Loucy (cell line): ENCODE measurements around the gene LRRC61.

Experiments used
- H2AFZ ChIP-seq: fragments of 200-600 bp; sonication (generic); 2 replicates; pipeline ENCODE4 v1.6.0; 2016; ENCODE audit warnings: antibody characterized with exemption, mild to moderate bottlenecking, low read length, moderate library complexity
- H3F3A ChIP-seq: fragments of 200-600 bp; 2 replicates; pipeline ENCODE4 v1.6.0; 2016; ENCODE audit warnings: antibody characterized with exemption, low read depth, mild to moderate bottlenecking
- H3K27me3 ChIP-seq: fragments of 200-600 bp; sonication (generic); 2 replicates; pipeline ENCODE4 v1.6.1; 2014; ENCODE audit warnings: low read length, mild to moderate bottlenecking; ENCODE audit not compliant: insufficient read depth, poor library complexity, severe bottlenecking
- H3K36me3 ChIP-seq: fragments of 200-600 bp; sonication (generic); 2 replicates; pipeline ENCODE4 v1.6.1; 2016; ENCODE audit warnings: low read length; ENCODE audit not compliant: insufficient read depth
- H3K4me1 ChIP-seq: fragments of 200-600 bp; sonication (generic); 2 replicates; pipeline ENCODE4 v1.5.1; 2014; ENCODE audit warnings: low read length, mild to moderate bottlenecking; ENCODE audit not compliant: insufficient read depth, poor library complexity, severe bottlenecking
- H3K4me2 ChIP-seq: fragments of 200-600 bp; sonication (generic); 2 replicates; pipeline ENCODE4 v1.6.0; 2014; ENCODE audit warnings: antibody characterized with exemption, low read length, low read depth, mild to moderate bottlenecking; ENCODE audit not compliant: poor library complexity, severe bottlenecking
- H3K4me3 ChIP-seq: fragments of 200-600 bp; sonication (generic); 2 replicates; pipeline ENCODE4 v1.5.1; 2014; ENCODE audit warnings: low read length, mild to moderate bottlenecking, mixed read lengths; ENCODE audit not compliant: poor library complexity, severe bottlenecking
- H3K79me2 ChIP-seq: fragments of 200-600 bp; sonication (generic); 2 replicates; pipeline ENCODE4 v1.6.1; 2014; ENCODE audit warnings: low read length; ENCODE audit not compliant: insufficient read depth
- H3K9ac ChIP-seq: fragments of 200-600 bp; sonication (generic); 2 replicates; pipeline ENCODE4 v1.6.0; 2014; ENCODE audit warnings: mild to moderate bottlenecking, low read depth, low read length, moderate library complexity; ENCODE audit not compliant: poor library complexity, severe bottlenecking
- H3K9me2 ChIP-seq: fragments of 200-600 bp; sonication (generic); replicated peaks from 2 replicates; pipeline ENCODE4 v1.6.1; 2016; ENCODE audit warnings: low read depth, low read length, mixed read lengths
- H3K9me3 ChIP-seq: fragments of 200-600 bp; sonication (generic); 2 replicates; pipeline ENCODE4 v1.6.1; 2014; ENCODE audit warnings: mild to moderate bottlenecking, antibody characterized with exemption, low read length, low read depth; ENCODE audit not compliant: insufficient read depth
- H4K20me1 ChIP-seq: fragments of 200-600 bp; sonication (generic); 2 replicates; pipeline ENCODE4 v1.6.0; 2014; ENCODE audit warnings: antibody characterized with exemption, low read length, mild to moderate bottlenecking; ENCODE audit not compliant: insufficient read depth, poor library complexity, severe bottlenecking
- EZH2phosphoT487 ChIP-seq: fragments of 200-600 bp; IDR thresholded peaks from 2 replicates; pipeline ENCODE4 v1.6.1; 2018; ENCODE audit warnings: antibody characterized with exemption, mild to moderate bottlenecking, moderate library complexity, borderline replicate concordance
- TF ChIP-seq, protein P1 (sequence below): fragments of 200-600 bp; sonication (generic); conservative IDR thresholded peaks from 2 replicates; pipeline ENCODE4 v1.5.1; 2014; ENCODE audit warnings: mild to moderate bottlenecking, antibody characterized with exemption, low read length

The LRRC61 gene

DNA sequence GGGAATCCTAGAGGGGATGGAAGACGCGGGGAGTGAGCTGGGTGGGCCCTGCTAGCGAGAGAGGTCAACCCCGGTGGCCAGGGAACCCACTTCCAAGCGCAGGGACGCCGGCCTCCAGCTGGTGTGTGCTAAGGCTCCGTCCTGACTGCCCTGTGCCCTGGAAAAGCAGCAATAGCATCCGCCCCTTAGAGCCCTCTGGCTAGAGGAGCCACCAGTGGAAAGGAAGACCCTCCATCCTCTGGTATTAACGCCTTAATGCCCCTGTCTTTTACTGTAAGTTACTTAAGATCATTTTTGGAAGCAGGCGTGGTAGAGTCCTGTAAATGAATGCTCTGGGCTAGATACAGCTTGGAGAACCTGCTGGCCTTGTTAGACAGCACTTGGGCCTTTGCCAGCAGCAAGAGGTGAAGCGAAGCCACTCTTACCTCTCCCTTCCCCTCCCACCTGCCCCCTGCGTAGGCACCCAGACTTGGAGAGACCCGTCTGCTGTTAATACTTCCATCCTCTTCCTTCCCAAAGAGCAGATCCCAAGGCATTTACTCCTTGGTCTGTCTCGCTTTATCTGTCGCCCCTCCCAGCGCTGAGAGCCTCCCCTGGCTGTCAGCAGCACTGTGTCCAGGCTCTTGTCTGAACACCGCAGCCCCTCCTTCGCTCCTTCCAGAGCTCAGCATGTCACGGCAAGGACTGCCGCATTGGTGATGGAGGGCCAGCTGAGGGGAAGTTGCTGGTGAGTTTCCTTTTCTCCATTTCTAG is 50.1 kb downstream of the LRRC61 start:
- H3F3A ChIP-seq = peaks cover 5% of the 10 kb centered on the region; the same call in 1 of the 2 replicates
- no peaks in the 10 kb centered on the region for H3K9me3 ChIP-seq
- H3K9ac ChIP-seq = peak overlapping the region; percentile 33
- H3K9me2 ChIP-seq = no peaks in the 10 kb centered on the region
- H3K27me3 ChIP-seq = peaks cover 6% of the 10 kb centered on the region
- H3K4me2 ChIP-seq = peak overlapping the region; percentile 57
- H3K36me3 ChIP-seq = peaks cover 19% of the 10 kb centered on the region; the same call in 1 of the 2 replicates
- H3K4me3 ChIP-seq = peak overlapping the region; percentile 17
- peaks cover 41% of the 10 kb centered on the region for H3K4me1 ChIP-seq
- H3K79me2 ChIP-seq = peaks cover 71% of the 10 kb centered on the region
- H4K20me1 ChIP-seq = peaks cover 54% of the 10 kb centered on the region
- no peak for TF ChIP-seq EZH2phosphoT487
- TF ChIP-seq, protein P1, sequence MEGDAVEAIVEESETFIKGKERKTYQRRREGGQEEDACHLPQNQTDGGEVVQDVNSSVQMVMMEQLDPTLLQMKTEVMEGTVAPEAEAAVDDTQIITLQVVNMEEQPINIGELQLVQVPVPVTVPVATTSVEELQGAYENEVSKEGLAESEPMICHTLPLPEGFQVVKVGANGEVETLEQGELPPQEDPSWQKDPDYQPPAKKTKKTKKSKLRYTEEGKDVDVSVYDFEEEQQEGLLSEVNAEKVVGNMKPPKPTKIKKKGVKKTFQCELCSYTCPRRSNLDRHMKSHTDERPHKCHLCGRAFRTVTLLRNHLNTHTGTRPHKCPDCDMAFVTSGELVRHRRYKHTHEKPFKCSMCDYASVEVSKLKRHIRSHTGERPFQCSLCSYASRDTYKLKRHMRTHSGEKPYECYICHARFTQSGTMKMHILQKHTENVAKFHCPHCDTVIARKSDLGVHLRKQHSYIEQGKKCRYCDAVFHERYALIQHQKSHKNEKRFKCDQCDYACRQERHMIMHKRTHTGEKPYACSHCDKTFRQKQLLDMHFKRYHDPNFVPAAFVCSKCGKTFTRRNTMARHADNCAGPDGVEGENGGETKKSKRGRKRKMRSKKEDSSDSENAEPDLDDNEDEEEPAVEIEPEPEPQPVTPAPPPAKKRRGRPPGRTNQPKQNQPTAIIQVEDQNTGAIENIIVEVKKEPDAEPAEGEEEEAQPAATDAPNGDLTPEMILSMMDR = no peak
- H2AFZ ChIP-seq = no peak overlapping the region

DNA sequence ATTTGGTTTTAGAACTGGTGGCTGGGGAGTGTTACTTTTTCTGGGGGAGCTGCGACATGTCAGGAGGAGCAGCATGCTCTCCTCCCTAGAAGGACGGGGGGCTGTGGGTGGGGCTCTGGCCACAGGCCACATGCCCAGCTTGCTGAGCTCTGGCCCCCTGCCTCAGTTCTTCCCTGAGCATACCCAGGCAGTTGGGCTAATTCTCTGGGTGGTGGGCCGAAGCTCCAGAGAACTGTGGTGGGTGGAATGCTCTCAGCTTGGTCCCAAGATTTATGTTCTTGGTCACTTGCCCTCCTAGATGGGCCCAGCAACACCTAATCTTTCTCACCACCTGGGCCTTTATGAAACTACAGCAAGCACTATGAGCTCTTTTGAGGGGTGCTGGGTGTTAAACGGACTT is 50.9 kb downstream of the LRRC61 start:
- Histone ChIP-seq H3K79me2 (peaks cover 63% of the 10 kb centered on the region), H3K27me3 (peaks cover 3% of the 10 kb centered on the region), H3K9ac (peak overlapping the region; percentile 19), H2AFZ (no peak overlapping the region), H3K4me3 (peak overlapping the region; percentile 11), H4K20me1 (peaks cover 52% of the 10 kb centered on the region), H3K36me3 (peaks cover 19% of the 10 kb centered on the region; the same call in 1 of the 2 replicates), H3K4me2 (peak overlapping the region; percentile 57), H3F3A (peaks cover 5% of the 10 kb centered on the region; the same call in 1 of the 2 replicates), H3K4me1 (peaks cover 45% of the 10 kb centered on the region), H3K9me3 (no peaks in the 10 kb centered on the region), H3K9me2 (no peaks in the 10 kb centered on the region)
- TF ChIP-seq, protein P1 = no peak
- no peak for TF ChIP-seq EZH2phosphoT487

DNA sequence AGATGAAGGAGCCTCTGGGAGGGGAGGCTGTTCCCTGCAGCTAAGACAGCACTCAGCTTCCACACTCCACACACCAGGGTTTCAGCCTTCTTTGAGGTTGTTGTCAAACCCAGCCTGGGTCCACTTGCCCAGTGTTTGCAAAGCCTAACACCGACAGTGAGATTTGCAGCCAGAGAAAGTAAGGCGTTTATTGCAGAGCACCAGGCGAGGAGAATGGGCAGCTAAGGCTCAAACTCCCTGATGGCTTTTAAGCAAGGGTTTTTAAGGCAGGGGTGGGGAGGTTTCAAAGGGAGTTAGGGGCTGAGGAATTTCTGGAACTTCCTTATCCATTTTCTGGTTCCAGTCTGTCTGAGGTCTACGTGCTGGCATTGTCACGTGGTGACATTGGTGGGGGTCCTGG is 51.3 kb downstream of the LRRC61 start:
- peak overlapping the region; percentile 19 for H3K9ac ChIP-seq

More for the DNA sequence above, 51.3 kb downstream of the LRRC61 start:
- TF ChIP-seq, protein P1 = no peak
- no peak for TF ChIP-seq EZH2phosphoT487
- peak overlapping the region; percentile 57 for H3K4me2 ChIP-seq
- H3K4me3 ChIP-seq = no peak overlapping the region
- H3K79me2 ChIP-seq = peaks cover 60% of the 10 kb centered on the region
- no peak overlapping the region for H2AFZ ChIP-seq
- no peaks in the 10 kb centered on the region for H3K9me2 ChIP-seq
- H4K20me1 ChIP-seq = peaks cover 49% of the 10 kb centered on the region
- H3K4me1 ChIP-seq = peaks cover 45% of the 10 kb centered on the region
- H3K9me3 ChIP-seq = no peaks in the 10 kb centered on the region
- H3K36me3 ChIP-seq = peaks cover 19% of the 10 kb centered on the region; the same call in 1 of the 2 replicates
- peaks cover 3% of the 10 kb centered on the region for H3K27me3 ChIP-seq
- peaks cover 5% of the 10 kb centered on the region; the same call in 1 of the 2 replicates for H3F3A ChIP-seq
